H9 (cell line): Measurements from ENCODE around the gene NAIF1. TPM values are rescaled to one million over a fixed set of nuclear protein-coding genes. Genes with fewer than 3 reads are reported as not detected.

Source experiments
- DNase-seq: peaks from one replicate; pipeline ENCODE4 v3.0.0-alpha.2; 2017
- H2AFZ ChIP-seq: one replicate; pipeline ENCODE4 v1.6.1; 2013; ENCODE audit warnings: mild to moderate bottlenecking, low read length, control low read depth, moderate library complexity
- H2AK5ac ChIP-seq: 2 replicates; pipeline ENCODE4 v1.6.1; 2013; ENCODE audit warnings: low read length, control low read depth, mixed read lengths; ENCODE audit not compliant: insufficient read length
- H2BK120ac ChIP-seq: one replicate; pipeline ENCODE4 v1.6.1; 2013; ENCODE audit warnings: low read depth, mild to moderate bottlenecking, low read length, control low read depth, inconsistent platforms; ENCODE audit not compliant: poor library complexity, severe bottlenecking
- H2BK12ac ChIP-seq: 2 replicates; pipeline ENCODE4 v1.6.1; 2013; ENCODE audit warnings: low read length, control low read depth, mixed read lengths, low read depth; ENCODE audit not compliant: insufficient read length
- H2BK15ac ChIP-seq: 2 replicates; pipeline ENCODE4 v1.6.1; 2013; ENCODE audit warnings: low read depth, low read length, control low read depth
- H2BK20ac ChIP-seq: one replicate; pipeline ENCODE4 v1.6.1; 2013; ENCODE audit warnings: low read depth, mild to moderate bottlenecking, low read length, control low read depth, inconsistent platforms; ENCODE audit not compliant: poor library complexity, severe bottlenecking
- H2BK5ac ChIP-seq: 2 replicates; pipeline ENCODE4 v1.6.1; 2013; ENCODE audit warnings: low read length, control low read depth, mixed read lengths; ENCODE audit not compliant: insufficient read length
- H3K14ac ChIP-seq: 2 replicates; pipeline ENCODE4 v1.6.1; 2013; ENCODE audit warnings: low read length, control low read depth; ENCODE audit not compliant: insufficient read depth
- H3K18ac ChIP-seq: 2 replicates; pipeline ENCODE4 v1.6.1; 2013; ENCODE audit warnings: low read depth, mild to moderate bottlenecking, mixed read lengths, low read length, control low read depth; ENCODE audit not compliant: insufficient read length
- H3K23ac ChIP-seq: 2 replicates; pipeline ENCODE4 v1.6.1; 2013; ENCODE audit warnings: low read length, control low read depth, mixed read lengths, low read depth; ENCODE audit not compliant: insufficient read length
- H3K23me2 ChIP-seq: 2 replicates; pipeline ENCODE4 v1.6.1; 2013; ENCODE audit warnings: low read depth, mild to moderate bottlenecking, mixed read lengths, low read length, control low read depth; ENCODE audit not compliant: insufficient read length, poor library complexity, severe bottlenecking
- H3K27ac ChIP-seq: 2 replicates; pipeline ENCODE4 v1.5.1; 2013; ENCODE audit warnings: low read length, control low read depth, mixed read lengths, low read depth; ENCODE audit not compliant: insufficient read length
- H3K27me3 ChIP-seq: 2 replicates; pipeline ENCODE4 v1.6.1; 2013; ENCODE audit warnings: low read length, control low read depth, inconsistent platforms; ENCODE audit not compliant: insufficient read depth
- H3K4ac ChIP-seq: 2 replicates; pipeline ENCODE4 v1.6.1; 2013; ENCODE audit warnings: low read depth, mild to moderate bottlenecking, control low read depth, inconsistent platforms, low read length, moderate library complexity
- H3K4me1 ChIP-seq: 2 replicates; pipeline ENCODE4 v1.6.1; 2013; ENCODE audit warnings: low read length, control low read depth, inconsistent platforms; ENCODE audit not compliant: insufficient read depth
- H3K4me2 ChIP-seq: 2 replicates; pipeline ENCODE4 v1.6.1; 2013; ENCODE audit warnings: low read length, control low read depth, mixed read lengths; ENCODE audit not compliant: insufficient read length, insufficient read depth
- H3K56ac ChIP-seq: 2 replicates; pipeline ENCODE4 v1.6.1; 2013; ENCODE audit warnings: low read depth, mild to moderate bottlenecking, mixed read lengths, low read length, control low read depth; ENCODE audit not compliant: insufficient read length
- H3K79me1 ChIP-seq: 2 replicates; pipeline ENCODE4 v1.6.1; 2013; ENCODE audit warnings: low read depth, mild to moderate bottlenecking, moderate library complexity, low read length, control low read depth, inconsistent platforms; ENCODE audit not compliant: insufficient read depth, poor library complexity, severe bottlenecking
- H3K79me2 ChIP-seq: 2 replicates; pipeline ENCODE4 v1.6.1; 2013; ENCODE audit warnings: low read length, control low read depth, inconsistent platforms; ENCODE audit not compliant: insufficient read depth
- H3K9ac ChIP-seq: 2 replicates; pipeline ENCODE4 v1.6.1; 2013; ENCODE audit warnings: low read length, control low read depth, mixed read lengths; ENCODE audit not compliant: insufficient read length; ENCODE audit errors: extremely low read depth
- H3K9me3 ChIP-seq: one replicate; pipeline ENCODE4 v1.6.1; 2013; ENCODE audit warnings: low read depth, low read length, inconsistent platforms; ENCODE audit not compliant: control insufficient read depth
- H3T11ph ChIP-seq: one replicate; pipeline ENCODE4 v1.6.1; 2013; ENCODE audit warnings: mild to moderate bottlenecking, low read length, control low read depth, inconsistent platforms
- H4K20me1 ChIP-seq: one replicate; pipeline ENCODE4 v1.6.1; 2013; ENCODE audit not compliant: control insufficient read depth, insufficient read length, insufficient read depth
- H4K5ac ChIP-seq: 2 replicates; pipeline ENCODE4 v1.6.1; 2013; ENCODE audit warnings: low read depth, mild to moderate bottlenecking, mixed read lengths, low read length, control low read depth; ENCODE audit not compliant: insufficient read length
- H4K8ac ChIP-seq: replicated peaks from 2 replicates; pipeline ENCODE4 v1.6.1; 2013; ENCODE audit warnings: low read length, control low read depth, mixed read lengths, low read depth; ENCODE audit not compliant: insufficient read length
- H4K91ac ChIP-seq: 2 replicates; pipeline ENCODE4 v1.6.1; 2013; ENCODE audit warnings: low read depth, mild to moderate bottlenecking, moderate library complexity, mixed read lengths, low read length, control low read depth; ENCODE audit not compliant: insufficient read length
- H3K27ac Mint-ChIP-seq, 3 experiments: 2 replicates in 2 of 3; 3 replicates in 1 of 3; pipeline ENCODE4 v1.8.0; 2020 to 2021; ENCODE audit warnings: mixed read lengths in 3 of 3, mild to moderate bottlenecking in 1 of 3, moderate library complexity in 1 of 3
- H3K27me3 Mint-ChIP-seq: 2 replicates; pipeline ENCODE4 v1.8.0; 2021; ENCODE audit warnings: low read depth, mild to moderate bottlenecking, moderate library complexity, mixed read lengths
- H3K36me3 Mint-ChIP-seq, 3 experiments: 2 replicates in 2 of 3; 3 replicates in 1 of 3; pipeline ENCODE4 v1.8.0; 2020 to 2021; ENCODE audit warnings: low read depth in 3 of 3, mixed read lengths in 3 of 3; ENCODE audit not compliant: insufficient read depth in 1 of 3
- H3K4me1 Mint-ChIP-seq, 2 experiments: 2 replicates each; pipeline ENCODE4 v1.8.0; 2020; ENCODE audit warnings: mixed read lengths in 2 of 2
- H3K4me3 Mint-ChIP-seq, 2 experiments: 2 replicates in 1 of 2; 3 replicates in 1 of 2; pipeline ENCODE4 v1.8.0; 2020 to 2021; ENCODE audit warnings: mild to moderate bottlenecking in 2 of 2, mixed read lengths in 2 of 2, moderate library complexity in 1 of 2
- H3K9me3 Mint-ChIP-seq, 2 experiments: 2 replicates in 1 of 2; 3 replicates in 1 of 2; pipeline ENCODE4 v1.8.0; 2020; ENCODE audit warnings: mild to moderate bottlenecking in 2 of 2, mixed read lengths in 2 of 2, moderate library complexity in 1 of 2
- CTCF ChIP-seq: fragments of 200-600 bp; sonication (generic); conservative IDR thresholded peaks from 3 replicates; pipeline ENCODE4 v1.8.0; 2021; ENCODE audit warnings: antibody characterized with exemption, mild to moderate bottlenecking
- WGBS: extraction: QIAGEN DNeasy Blood & Tissue Kit; methylation state at CpG from one replicate; pipeline ENCODE4 v1.1.7; 2013; ENCODE audit warnings: missing lambda C conversion rate, low lambda C conversion rate, mixed read lengths; ENCODE audit not compliant: insufficient read length; ENCODE audit errors: extremely low coverage; 5-methylcytosine and 5-hydroxymethylcytosine counted together
- total RNA-seq: library from RNA; stranded (reverse); gene quantifications from 2 replicates; pipeline ENCODE4 v1.2.1, GENCODE V29; 2021

Gene NAIF1
- total RNA-seq, 1 experiment from 2014 or later: 6.3 TPM

- Histone ChIP-seq H2BK12ac (no peak overlapping the region), H3K9me3 (no peaks in the 10 kb centered on the region), H3K4me2 (no peak overlapping the region), H2BK15ac (no peak overlapping the region), H3K27me3 (no peaks in the 10 kb centered on the region), H3T11ph (no peak overlapping the region), H2BK5ac (no peak overlapping the region), H3K9ac (no peak overlapping the region), H3K14ac (no peak overlapping the region), H2AK5ac (no peak overlapping the region), H3K79me1 (no peaks in the 10 kb centered on the region), H3K23ac (no peak overlapping the region), H3K27ac (no peak overlapping the region), H4K5ac (no peak overlapping the region), H2BK120ac (no peak overlapping the region), H2BK20ac (no peak overlapping the region), H3K4me1 (peaks cover 3% of the 10 kb centered on the region; the same call in 1 of the 2 replicates), H4K91ac (no peak overlapping the region), H3K18ac (no peak overlapping the region), H4K8ac (no peak overlapping the region), H3K4ac (no peak overlapping the region), H3K79me2 (no peaks in the 10 kb centered on the region), H3K56ac (no peak overlapping the region), H4K20me1 (no peaks in the 10 kb centered on the region), H2AFZ (no peak overlapping the region), H3K23me2 (no peaks in the 10 kb centered on the region)
- Mint-ChIP-seq H3K27ac (peak overlapping the region in 2 of 3 experiments; percentile 11 to 75; a peak in 2 of 7 replicates), H3K36me3 (peaks cover 0 to 5% (median 0%) of the 10 kb centered on the region in 3 experiments; a peak in 4 of 7 replicates), H3K27me3 (no peaks in the 10 kb centered on the region), H3K4me3 (no peak overlapping the region), H3K9me3 (no peaks in the 10 kb centered on the region; a peak in 1 of 5 replicates), H3K4me1 (peaks cover 25 to 34% of the 10 kb centered on the region in 2 experiments)
- DNase-seq: no peak
- no peak for TF ChIP-seq CTCF
- WGBS: no CpG with 5 or more reads among the region's 8 CpGs
Measured at GRCh38 chr9:128057724-128058409, 9.3 kb downstream of the NAIF1 start.
